HG03457 (cell line): Measurements from ENCODE around the gene DBX1.
"Not testable (repeated sequence)": the region's sequence is repeated elsewhere in the genome, so short reads cannot be mapped to it uniquely, and the experiment has no call there.

Source experiments
- ATAC-seq: cut with Tn5 transposase; IDR thresholded peaks from one replicate; pipeline ENCODE4 v1.9.1; 2021; ENCODE audit warnings: moderate number of reproducible peaks; ENCODE audit not compliant: unreplicated experiment

The DBX1 gene, protein sequence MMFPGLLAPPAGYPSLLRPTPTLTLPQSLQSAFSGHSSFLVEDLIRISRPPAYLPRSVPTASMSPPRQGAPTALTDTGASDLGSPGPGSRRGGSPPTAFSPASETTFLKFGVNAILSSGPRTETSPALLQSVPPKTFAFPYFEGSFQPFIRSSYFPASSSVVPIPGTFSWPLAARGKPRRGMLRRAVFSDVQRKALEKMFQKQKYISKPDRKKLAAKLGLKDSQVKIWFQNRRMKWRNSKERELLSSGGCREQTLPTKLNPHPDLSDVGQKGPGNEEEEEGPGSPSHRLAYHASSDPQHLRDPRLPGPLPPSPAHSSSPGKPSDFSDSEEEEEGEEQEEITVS

DNA sequence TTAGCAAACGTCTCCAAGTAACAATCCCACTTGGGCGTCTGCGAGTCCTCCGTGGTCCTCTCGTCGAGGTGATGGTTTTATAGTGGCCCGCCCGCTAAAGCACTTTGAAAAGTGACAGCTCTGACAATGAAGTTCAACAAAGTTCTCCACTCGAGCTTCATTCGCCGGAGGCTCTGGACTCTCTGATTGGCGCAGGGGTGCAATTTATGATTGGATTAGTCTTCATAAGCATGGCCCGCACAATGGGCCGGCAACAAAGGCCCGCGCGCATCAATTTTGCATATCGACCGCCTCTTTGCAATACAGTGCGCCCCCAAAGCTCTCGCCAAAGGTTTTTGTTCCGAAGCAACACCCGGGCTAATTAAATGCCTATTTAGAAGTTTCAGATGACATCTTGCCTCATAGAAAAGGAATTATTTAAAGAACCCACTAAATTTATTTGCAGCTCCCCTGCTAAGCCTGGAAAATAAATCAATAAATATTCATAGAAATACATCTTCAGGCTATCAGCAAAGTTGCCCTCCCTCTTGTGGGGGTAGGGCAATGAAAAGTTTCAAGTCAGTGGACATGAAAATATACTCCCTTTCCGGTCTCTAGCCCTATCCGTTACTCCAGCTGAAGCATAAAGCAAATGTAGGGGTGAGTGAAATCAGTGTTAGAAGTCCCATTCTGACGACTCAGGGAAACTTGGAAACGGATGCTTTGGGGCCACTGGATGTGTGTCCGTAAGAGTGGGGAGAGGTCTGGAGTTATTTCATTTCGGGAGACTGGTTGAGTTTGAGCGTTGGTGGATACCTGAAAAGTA is at the start of gene DBX1:
Gene DBX1, minus strand, starts transcription at position 51 of the 805 bp plus-strand sequence. CDS start 151 bp downstream, outside the sequence.
- no peak for ATAC-seq

DNA sequence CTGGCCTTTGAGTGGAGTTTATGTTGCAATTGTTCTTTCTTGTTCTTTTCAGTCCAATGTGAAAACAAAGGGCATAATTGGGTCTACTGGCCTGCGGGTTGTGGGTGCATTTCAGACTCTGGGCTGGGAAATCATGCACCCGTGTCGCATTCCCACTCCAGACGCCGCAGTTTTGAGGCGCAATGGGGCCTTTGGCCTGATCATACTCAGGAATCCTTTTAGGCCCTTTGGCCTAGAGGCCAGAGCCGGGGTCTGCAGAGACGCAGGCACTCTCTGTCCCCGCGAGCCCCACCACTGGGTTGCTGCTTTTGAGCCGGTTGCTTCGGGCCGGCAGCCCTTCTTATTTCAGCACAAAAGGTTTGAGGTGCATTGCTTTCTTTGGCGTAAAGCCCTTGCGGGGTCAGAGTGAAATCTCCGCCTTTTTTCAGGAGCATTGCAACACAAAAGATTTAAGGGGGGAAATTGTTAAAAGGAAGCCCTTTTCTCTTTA is 48.4 kb upstream of the DBX1 start:
- ATAC-seq, result no peak

DNA sequence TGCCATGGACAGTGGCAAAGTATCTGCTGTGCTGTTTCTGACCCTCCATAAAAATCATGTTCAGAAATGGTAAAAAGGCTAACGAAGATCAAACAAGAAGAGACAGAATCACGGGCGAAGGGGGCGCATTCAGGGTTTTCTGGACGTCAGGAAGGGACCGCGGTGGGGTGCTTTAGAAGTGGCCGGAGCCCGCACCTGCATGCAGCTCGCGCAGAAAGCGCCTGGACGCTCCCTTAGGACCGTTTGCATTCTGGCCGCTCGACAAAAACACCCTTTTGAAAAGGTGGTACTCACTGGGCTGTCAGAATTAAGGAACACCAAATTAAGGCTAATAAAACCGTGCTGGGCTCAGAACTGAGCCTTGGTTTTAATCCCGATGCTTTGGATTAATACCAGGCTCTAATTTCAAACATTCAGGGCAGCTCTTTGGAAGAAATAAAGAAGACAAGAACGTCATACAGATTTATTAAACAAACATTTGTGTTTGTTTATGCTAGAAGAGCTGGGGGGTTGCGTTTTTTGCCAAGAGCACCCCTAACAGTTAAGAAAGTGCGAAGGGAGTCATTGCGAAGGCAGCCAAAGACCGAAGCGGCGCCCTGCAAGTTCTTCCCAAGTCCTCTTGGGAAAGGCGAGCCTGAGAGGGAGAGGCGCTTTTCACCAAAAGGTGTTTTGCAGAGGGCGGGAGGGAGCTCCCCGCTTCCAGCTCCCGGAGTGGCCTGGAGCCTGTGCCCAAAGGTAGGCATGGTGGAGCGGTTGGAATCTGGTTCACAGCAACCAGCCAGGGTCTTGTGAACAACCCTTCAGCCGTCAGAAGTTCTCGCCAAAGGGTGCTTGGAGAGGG is 47.7 kb upstream of the DBX1 start:
- ATAC-seq, result no peak

DNA sequence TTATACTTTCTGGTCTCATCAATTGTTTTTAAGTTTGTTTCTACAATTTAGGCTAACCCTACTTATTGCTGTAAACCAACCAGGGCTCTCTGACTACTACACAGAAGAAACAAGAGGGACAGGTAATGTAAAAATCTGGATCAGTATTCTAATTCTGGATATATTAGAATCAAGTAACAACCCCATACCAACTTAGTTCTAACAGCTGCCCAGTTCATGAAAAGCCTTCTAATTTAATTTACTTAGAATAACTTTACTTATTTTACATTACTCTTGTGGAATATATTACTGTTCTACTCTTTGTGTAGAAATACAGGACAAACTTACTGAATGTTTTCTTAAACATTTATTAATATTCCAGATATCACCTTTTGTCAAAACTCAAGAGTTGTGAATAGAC is 45.5 kb upstream of the DBX1 start:
- no peak for ATAC-seq

DNA sequence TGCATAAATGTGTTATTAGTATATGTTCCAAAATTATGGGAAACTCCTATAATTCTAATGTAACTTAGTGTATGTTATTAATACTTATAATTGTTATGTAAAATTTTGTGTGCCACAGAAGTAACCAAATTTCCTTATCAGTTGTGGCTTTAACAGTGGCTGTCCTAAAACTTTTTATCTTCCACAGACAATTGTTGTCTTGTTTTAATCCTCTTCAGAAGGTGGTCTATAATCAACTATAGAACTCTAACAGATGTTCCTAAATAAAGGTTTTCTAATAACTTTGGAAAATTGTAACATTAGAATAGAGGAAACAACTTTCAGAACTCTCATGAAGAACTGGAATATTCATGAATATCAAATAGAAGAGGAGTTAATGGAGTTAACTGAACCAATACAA is 44.4 kb upstream of the DBX1 start:
- no peak for ATAC-seq

DNA sequence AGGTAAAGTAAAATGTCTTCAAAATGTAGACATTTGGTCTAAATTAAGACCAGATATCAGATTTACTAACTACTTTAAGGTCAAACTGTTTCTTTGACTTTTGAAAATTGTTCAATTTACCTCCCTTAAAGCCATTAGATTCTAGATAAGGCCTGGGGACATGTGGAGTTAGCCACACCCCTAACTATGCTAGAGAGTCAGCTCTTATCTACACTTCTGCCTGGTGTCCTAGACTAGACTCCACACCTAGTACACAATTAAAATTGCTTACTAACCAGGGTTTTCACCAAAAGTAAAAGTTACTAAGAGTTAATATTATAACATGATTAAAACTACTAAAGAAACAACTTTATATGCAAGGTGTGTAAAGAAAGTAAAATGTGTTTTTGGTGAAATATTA is 43.6 kb upstream of the DBX1 start:
- no peak for ATAC-seq

DNA sequence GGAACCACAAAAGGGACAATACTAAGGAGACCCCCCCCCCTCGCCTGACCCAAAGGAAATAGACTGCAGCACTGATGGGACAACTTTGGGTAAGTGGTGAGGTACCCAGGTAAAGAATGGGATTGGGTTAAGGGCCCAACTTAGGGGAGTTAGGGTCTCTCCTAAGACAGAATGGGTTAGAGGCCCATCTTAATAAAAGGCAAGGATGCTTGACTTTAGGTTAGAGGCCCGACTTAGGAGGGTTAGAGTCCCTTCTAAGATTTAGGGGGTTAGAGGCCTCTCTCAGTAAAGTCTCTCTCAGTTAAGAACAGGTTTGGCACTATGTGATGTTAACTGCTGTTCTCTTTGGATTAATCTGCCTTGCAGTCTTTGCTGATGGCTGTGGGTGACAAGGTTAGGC is 41.0 kb upstream of the DBX1 start:
- no peak for ATAC-seq

DNA sequence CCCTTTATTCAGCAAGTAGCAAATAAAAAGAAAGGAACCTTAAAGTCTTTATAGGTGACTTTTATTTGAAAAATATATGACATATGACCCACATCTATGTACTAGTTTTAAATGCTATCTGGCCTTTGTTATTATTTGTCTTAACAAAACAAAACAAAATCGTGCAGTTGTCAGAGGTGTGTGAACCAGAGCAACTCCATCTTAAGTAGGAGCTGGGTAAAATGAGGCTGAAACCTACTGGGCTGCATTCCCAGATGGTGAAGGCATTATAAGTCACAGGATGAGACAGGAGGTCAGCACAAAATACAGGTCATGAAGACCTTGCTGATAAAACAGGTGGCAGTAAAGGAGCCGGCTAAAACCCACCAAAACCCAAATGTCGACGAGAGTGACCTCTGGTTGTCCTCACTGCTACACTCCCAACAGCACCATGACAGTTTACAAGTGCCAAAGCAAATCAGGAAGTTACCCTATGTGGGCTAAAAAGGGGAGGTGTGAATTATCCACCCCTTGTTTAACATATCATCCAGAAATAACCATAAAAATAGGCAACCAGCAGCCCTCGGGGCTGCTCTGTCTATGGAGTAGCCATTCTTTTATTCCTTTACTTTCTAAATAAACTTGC is 40.2 kb upstream of the DBX1 start:
- not testable (repeated sequence) for ATAC-seq

DNA sequence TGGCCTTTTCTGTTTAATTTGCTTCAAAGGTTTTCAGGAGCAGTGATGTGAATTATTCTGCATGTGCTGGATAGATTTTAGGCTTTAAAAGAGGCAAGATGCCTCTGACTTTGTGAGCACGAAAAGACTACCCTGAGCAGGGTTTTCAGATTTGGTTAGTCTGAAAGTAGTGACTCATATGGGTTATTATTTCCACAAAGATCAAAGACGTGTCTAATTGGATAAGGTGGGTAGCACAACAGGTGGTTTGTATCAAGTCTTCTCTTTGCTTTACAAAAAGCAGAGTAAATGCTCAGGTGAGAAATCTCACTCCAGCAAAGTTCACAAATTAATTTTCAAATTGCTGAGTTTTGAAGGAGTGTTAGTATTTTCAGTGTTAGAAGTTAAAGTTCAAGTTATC is 37.6 kb upstream of the DBX1 start:
- ATAC-seq, result no peak

DNA sequence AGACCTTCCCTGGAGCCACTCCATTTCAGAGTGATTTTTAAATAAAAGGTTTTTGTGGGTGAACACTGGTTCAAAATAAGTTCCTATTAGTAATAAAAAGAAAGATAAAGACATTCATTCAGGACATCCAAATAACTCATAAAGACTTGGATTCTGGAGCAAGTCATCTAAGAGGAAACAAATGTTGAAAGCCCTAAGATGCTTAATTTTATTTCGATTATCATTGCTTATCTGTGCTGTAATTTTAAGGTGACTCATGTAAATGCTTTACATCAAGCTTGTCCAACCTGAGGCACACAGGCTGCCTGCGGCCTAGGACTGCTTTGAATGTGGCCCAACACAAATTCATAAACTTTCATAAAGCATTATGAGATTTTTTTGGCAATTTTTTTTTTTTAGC is 34.2 kb upstream of the DBX1 start:
- no peak for ATAC-seq

DNA sequence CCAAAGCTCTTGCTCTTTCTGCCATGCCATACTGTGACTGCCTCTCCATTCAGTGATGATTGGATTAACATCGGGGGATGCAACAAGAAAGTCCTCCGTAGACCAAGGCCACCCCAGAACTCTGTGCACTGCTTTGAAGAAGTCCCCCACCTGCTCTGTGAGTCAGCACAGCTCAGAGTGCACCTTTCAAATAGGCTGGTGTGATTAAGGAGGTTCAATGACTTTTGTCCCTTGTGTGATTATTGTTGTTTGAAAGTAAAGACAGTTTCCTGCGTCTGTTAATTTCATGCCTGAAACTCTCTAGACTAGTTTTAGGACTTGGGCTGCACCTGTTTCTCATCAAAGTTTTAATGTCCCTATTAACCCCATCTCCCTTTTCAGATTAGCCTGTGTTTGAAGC is 33.0 kb upstream of the DBX1 start:
- ATAC-seq, result no peak

DNA sequence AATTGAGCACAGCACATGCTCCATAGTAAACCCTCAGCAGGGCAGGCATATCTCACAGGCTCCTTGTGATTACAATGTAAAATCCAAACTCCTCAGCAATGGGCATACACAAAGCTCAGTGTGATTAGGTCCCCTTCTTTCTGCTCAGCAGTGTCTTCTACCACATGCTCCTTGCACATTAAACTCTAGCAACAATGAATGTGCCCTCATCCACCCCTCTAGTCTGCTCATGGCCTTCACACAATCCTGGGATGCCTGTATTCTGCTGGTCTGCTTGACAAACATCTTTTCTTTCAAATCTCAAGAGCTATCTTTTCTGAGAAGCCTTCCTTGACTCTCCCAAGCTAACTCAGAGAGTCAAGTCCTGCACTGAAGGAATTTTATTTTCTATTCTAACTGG is 32.4 kb upstream of the DBX1 start:
- ATAC-seq, result no peak

DNA sequence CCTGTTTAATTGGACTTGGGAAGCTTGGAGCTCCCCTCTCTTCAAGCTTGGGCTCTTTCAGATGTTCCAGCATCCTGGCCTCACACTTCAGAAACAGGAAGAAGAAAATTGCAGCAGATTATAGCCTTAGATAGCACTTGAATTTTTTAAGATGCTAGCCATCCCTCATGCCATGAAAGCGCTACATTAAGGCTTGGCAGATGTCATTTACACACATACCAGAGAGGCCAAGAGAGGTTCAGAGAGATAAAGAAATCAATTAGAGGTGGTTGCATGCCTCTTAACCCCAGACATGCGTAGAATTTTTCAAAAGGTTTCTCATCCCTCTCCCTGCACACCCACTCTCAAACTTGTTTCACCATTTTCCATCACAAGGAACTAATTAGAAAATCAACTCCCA is 31.9 kb upstream of the DBX1 start:
- no peak for ATAC-seq

DNA sequence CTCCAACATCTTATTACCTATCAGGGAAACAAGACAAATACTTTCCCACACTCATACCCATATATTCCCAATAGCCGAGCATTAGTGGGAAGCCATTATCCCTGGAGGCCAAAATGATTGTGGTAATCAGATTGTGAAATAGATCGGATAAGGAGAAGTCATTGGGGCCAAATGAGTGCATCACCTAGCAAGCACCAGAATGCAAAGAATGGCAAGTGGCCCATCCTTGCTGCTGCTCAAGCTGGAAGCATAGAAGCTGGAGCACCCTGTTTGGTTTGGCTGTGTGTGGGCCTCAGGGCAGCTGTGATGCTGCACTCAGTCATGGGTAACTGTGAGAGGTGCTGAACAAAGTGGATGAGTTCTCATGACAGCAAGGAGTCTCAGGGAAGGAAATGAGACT is 18.7 kb upstream of the DBX1 start:
- no peak for ATAC-seq

DNA sequence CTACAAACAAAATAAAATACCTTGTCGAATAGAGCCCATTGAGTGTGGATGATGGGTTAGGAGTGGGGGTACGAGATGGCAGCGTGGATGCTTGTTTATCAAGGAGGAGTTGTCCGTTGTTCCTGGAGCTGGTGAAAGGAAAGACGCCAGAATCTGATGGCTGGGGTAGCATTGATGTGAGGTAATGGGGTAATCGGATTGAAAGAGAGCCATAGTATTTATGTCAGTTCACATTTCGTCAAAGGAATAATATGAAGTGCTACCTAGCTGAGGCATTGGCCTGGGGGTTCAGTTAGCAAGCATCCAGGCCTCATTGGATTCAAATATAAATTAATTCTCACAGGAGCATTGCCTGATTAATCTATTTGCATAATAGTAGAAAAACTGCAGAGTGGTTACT is 16.9 kb upstream of the DBX1 start:
- no peak for ATAC-seq

DNA sequence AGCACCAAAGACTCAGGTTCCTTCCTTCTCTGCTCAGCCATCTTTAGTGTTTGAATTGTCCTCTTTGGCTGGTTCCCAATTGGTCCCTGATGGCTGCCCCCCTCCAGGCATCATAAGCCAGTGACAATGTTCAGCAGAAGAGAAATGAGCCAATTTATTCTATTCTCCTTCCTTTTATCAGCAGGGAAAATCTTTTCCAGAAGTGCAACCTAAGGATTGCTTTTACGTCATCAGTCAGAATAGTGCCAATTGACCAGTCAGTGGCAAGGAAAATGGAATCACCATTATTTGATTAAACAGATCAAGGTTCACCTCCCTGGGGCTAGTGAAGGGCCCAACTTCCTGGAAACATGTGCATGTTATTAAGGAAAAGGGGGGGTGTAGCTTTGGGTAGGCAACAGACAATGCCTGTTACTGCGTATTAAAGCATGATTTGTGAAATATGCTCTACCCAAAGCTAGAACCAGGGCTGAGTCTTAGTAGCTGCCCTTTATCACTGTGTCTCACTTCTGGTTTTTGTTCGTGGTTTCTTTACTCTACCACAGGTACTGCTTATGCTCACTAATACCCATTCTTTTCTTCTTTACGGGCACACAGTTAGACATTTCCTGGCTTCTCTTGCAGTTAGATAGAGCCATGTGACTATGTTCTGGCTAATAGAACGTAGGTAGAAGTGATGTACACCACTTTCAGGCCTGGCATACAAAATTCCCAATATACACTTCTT is 12.6 kb upstream of the DBX1 start:
- ATAC-seq, result no peak

DNA sequence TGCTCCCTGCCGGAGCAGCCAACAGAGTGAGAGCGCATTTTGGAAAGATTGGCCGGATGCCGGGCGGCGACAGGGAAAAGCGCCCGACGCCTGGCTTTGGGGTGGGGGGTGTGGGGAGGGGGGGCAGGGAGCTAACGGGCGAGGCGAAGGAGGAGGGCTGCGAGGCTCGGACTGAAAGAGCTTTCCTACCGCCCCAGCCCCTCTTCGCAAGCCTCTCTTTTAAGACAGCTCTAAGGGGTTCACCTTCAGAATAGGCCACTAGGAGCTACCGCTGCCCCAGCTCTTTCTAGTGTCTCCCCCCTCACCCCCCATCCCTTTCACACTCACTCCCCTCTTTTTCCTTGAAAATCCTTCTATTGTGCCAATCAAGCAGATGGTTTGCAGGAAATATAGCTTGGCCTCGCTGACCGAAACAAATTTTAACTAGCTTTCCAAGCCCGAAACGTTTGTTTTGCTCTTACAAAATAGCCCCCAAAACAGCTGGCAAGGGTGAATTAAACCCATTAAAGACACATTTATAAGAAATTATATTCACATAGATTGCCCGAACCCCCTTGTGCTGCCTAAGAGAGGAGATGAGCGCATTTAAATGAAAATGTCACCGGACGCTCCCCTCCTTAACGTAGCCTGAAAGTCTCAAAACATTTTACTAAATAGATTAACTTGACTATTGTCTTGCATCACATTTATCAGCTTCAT is 3.7 kb upstream of the DBX1 start:
- ATAC-seq, result no peak

DNA sequence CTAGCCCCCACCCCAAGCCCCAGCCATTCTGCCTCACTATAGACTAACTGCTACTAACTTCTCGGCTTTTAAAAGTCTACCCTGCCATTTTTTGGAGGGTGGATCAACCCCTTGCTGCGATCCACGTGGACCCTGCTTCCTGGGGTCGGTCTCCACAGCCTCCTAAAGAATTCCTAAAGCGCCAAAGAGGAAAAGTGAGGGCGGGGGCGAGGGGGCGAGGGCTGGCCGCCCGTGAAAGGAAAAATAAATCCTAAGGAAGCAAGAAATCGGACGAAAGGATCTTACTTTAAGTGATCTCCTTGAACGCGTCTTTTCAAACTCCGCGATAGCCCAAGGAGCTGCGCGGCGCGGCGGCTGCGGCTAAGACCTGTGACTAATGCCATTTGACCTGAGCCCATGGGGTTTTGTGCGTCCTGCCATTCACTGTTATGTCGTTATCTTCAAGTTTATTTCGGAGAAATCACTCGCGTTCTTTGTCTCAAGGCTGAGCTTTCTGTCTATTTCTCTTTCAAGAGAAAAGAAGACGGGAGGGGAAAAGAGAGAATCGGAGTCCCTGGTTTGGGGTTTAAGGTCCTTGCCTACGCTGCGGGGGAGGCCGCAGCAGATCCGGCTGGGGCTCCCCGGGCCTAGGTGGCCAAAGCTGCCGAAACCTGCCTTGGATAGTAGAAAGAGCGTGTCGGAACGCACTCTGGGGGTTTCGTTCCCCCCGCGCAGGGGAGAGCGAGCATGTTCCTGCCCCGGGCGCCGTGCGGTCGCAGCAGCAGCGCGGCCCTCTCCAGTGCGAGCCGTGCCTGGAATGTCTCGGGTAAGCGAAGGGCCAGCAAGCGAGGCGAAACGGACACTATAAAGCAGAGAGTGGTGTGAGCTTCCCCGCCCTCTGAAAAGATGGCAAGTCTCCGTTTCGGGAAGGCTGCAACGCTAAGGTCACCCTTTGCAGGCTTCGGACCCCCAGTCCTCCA is 2.8 kb upstream of the DBX1 start:
- ATAC-seq, result no peak
